GM18909 (cell line): ENCODE data around the gene DISC1.
A peak's percentile ranks its signal among the peaks of the same experiment; 100 is the strongest.
"Not testable (repeated sequence)": the region's sequence is repeated elsewhere in the genome, so short reads cannot be mapped to it uniquely, and the experiment has no call there.

Source experiments
- ATAC-seq: cut with Tn5 transposase; IDR thresholded peaks from one replicate; pipeline ENCODE4 v1.9.1; 2021; ENCODE audit warnings: mild to moderate bottlenecking; ENCODE audit not compliant: unreplicated experiment, poor library complexity

The DISC1 gene

GRCh38 chr1:231722356-231722755 is 95.8 kb downstream of the DISC1 start:
- ATAC-seq = no peak

- ATAC-seq = no peak
These were observed 96.6 kb downstream of the DISC1 start for GRCh38 chr1:231723146-231723545.

- ATAC-seq = no peak
These were observed 97.5 kb downstream of the DISC1 start for GRCh38 chr1:231724041-231724440.

DNA sequence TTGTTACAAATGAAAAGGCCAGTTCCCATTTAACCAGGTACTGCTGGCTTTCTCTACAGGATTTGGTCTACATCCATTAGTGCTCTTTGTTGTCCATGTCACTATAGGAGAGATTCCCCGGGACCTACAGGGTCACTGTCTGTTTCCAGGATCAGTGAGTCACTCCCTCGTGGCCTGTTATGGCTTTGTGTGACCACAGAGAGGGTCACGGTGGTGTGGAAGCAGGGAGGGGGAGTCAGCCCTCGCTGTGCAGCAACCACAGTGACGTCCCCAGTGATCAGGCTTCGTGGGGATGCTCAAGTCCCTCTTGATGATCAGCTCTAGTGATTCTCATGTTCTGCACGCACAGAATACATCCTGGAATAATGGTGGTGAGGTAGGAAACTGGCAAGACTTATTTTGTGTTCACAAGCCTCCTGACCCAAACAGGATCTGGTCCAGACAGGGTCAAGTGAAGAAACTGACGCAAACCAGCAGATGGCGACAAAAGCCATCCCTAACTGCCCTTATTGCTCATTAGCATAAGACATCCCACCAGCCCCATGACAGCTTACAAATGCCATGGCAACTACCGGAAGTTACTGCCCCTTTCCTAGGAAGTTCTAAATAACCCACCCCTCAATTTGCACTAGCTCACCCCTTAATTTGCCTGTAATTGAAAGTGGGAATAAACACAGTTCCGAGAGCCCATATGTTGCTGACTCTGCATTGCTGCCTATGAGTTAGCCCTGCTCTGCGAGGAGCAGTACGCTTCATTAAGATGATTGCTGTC is 98.5 kb downstream of the DISC1 start:
- ATAC-seq = peak; percentile 59

- ATAC-seq = no peak
These were observed 100.6 kb downstream of the DISC1 start for GRCh38 chr1:231727171-231727570.

DNA sequence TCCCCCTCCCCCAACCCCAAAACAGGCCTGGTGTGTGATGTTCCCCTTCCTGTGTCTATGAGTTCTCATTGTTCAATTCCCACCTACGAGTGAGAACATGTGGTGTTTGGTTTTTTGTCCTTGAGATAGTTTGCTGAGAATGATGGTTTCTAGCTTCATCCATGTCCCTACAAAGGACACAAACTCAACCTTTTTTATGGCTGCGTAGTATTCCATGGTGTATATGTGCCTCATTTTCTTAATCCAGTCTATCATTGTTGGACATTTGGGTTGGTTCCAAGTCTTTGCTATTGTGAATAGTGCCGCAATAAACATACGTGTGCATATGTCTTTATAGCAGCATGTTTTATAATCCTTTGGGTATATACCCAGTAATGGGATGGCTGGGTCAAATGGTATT is 102.4 kb downstream of the DISC1 start:
- ATAC-seq = not testable (repeated sequence)

DNA sequence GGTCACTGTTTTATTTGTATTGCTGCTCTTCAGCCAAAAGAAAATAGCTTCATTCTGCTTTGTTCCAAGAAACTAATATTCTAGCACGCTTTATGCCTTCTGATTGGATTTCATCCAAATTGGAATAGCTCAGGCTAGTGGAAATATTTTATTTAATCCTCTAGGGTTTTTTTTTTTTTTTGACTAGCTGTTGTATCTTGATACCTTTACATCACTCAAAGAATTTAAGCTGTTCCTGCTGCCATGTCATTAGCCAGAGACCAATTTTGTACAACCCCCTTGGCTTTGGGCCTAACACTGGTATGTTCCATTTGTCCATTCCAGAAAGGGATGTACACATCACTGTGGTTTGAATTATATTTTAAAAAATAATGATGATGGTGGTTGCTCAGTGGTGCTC is 103.0 kb downstream of the DISC1 start:
- no peak for ATAC-seq

DNA sequence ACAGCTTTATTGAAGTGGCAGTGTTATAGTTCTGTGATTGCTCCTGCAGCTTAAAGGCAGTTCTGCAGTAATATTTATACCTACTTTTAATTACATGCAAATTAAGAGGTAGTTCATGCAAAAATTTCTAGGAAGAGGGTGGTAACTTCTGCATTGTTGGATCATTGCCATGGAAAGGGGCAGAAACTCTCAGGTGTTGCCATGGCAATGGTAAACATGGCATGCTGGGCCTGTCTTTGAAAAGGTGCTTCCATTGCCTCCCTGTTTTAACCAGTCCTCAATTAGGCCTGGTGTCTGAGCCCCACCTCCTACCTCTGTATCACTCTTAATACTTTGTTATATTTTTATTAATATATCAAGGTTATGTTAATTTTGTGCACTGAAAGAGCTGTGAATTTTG is 104.7 kb downstream of the DISC1 start:
- no peak for ATAC-seq

- no peak for ATAC-seq
These were observed 106.5 kb downstream of the DISC1 start for GRCh38 chr1:231733063-231733462.

GRCh38 chr1:231733672-231734071 is 107.1 kb downstream of the DISC1 start:
- no peak for ATAC-seq

DNA sequence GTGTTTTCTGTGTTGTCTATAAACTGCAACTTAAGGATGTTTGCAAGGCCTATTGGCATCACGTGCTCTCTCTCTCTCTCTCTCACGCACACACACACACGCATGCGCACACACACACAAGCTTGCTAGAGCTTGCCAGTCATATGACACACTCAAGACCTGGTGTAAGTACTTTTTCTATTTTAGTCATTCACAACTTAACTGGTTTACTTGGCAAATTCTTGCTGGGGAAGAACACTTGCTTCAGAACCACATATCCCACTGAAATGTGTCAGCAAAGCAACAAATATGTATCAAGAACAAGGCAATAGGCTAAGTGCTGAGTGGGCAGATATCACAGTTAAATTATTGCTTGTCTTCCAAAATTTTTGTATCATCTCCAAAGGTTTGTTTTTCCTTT is 107.8 kb downstream of the DISC1 start:
- no peak for ATAC-seq

DNA sequence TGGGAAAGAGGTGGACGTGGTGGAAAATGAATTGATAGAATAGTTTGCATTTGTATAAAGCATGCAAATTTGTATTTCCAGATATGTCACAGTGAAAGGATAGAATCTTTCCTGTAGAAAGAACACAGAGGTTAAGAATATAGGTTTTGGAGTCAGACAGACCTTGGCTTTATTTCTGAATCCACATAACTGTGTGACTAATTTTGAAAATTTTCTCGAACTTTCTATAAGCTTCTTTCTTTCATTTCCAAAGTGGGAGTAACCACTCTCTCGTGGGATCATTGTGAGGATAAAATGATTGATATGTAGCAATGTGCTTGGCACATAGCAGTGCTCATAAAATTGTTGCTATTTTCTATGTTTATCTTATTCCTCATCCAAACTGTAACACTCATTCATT is 108.8 kb downstream of the DISC1 start:
- no peak for ATAC-seq

GRCh38 chr1:231735941-231736340 is 109.4 kb downstream of the DISC1 start:
- ATAC-seq = no peak

GRCh38 chr1:231736464-231736863 is 109.9 kb downstream of the DISC1 start:
- ATAC-seq = no peak

GRCh38 chr1:231738554-231738953 is 112.0 kb downstream of the DISC1 start:
- no peak for ATAC-seq

GRCh38 chr1:231743966-231744365 is 117.4 kb downstream of the DISC1 start:
- ATAC-seq = no peak

DNA sequence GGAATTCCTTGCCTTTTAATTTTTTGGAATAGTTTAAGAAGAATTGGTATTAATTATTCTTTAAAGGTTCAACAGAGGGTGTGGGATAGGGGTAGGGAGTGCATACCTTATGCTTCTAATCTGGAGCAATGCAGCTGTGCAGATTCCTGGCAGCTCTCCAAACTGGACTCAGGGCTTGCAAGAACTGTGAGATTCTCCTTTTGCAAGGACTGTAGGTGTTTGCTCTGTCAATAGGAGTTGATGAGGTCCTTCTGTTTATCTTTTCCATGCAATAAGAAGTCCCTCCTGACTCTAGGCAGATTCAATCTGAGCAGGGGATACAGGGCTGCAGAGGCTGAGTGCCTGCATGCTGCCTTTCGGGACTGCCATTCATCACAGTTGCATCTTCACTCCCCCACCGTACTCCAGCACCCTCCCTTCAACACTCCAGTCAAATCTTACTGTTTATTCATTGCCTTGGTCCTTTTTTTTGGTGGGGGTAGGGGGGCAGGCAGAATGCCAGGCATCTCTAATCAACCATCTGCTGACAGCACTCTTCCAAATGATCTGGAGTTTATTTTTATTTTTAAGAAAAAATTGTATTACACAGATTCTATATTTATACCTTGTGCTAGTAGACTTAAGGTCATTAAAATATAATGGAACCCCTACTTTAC is 122.3 kb downstream of the DISC1 start:
- ATAC-seq = no peak

DNA sequence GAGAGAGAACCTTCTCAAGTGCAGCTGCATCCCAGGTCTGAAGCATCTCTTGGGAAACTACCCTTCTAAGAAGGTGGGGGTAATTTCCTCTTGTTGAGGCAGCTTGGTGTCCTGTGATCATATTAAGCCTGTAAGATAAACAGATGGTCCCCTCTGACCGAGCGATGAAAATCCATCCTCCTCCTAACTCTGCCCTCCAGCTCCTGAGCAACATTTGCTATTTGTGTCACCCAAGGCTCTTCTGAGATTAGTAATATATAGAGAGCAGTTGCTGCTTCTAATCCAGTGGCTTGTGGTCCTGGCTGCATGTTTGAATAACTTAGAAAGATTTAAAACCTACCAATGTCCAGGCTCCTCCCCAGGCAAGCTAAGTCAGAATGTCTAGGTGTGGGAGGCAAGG is 123.7 kb downstream of the DISC1 start:
- ATAC-seq = no peak

DNA sequence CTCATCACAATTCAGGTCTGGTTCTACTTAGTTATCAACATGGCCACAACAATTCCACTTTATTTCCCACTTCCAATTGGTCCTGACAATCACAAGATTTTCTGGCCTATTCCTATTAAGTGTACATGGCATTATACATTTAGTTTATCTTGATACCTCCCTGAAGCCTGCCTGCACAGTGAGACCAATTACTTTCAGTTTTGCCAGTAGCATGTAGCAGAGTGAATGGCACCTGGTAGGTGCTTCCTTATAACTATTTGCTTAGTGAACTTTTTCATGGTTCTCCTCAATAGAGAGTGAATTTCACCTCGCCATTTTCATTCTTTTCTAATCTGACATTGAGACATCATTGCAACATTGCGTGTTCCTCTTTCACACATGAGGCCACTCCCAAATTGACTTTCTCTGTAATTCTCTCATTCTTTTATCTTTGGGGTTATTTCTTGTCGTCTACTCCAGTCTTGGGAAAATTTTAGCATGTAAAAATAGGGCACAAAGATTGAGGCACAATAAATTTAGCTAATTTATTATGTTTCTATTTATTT is 124.3 kb downstream of the DISC1 start:
- ATAC-seq = no peak

- ATAC-seq = no peak
These were observed 124.8 kb downstream of the DISC1 start for GRCh38 chr1:231751415-231751814.

DNA sequence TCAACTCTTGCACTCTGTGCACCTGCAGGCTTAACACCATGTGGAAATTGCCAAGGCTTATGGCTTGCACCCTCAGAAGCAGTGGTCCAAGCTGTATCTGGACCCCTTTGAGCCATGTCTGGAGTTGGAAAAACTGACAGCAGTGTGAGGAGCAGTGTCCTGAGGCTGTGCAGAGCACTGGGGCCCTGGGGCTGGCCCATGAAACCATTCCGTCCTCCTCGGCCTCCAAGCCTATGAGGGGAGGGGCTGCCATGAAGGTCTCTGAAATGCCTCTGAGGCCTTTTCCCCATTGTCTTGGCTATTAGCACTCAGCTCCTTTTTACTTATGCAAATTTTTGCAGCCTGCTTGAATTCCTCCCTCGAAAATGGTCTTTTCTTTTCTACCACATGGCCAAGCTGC is 126.7 kb downstream of the DISC1 start:
- ATAC-seq = no peak

DNA sequence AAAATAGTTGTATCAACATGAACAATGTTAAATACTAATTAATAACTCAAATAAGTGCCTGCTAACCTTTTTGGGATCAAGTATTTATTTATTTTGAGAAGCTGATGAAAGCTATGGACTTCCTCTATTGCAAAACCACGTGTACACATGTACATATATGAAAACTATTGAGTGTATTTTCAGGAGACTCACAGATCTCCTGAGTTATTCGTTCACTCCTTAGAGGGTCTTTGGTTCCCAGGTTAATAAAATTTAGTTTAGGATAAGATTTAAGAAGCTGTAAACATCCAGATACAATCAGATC is 130.5 kb downstream of the DISC1 start:
- peak; percentile 48 for ATAC-seq
